ENCODE data around the gene OR2A12. TPM values are rescaled to one million over a fixed set of nuclear protein-coding genes. Genes with fewer than 3 reads are reported as not detected.

The OR2A12 gene
- polyA plus RNA-seq, 1 donor (not counting 4 experiments of a cell fraction or from before 2014, with no cell fraction given) = not detected

GRCh38 chr7:144142187-144142586, 56.1 kb downstream of the OR2A12 start:
- Histone ChIP-seq H3K4me2 (ENCODE audit: control insufficient read depth, extremely low read depth, insufficient read depth, low read depth, low read length) (no peak overlapping the region), H3K27ac (ENCODE audit: control insufficient read depth, insufficient read depth, low read length) (no peak overlapping the region), H3K9me1 (ENCODE audit: control insufficient read depth, extremely low read depth, insufficient read depth, low read length) (no peaks in the 10 kb centered on the region), H3K4me1 (ENCODE audit: control insufficient read depth, extremely low read depth, insufficient read depth, low read length) (no peaks in the 10 kb centered on the region), H3K27me3 (ENCODE audit: control insufficient read depth, extremely low read depth, insufficient read depth, low read length) (no peaks in the 10 kb centered on the region), H3K9ac (ENCODE audit: control insufficient read depth, extremely low read depth, insufficient read depth, low read length) (no peak overlapping the region), H3K4me3 (ENCODE audit: control insufficient read depth in 2 of 3, extremely low read depth in 1 of 3, insufficient read depth in 2 of 3, low read depth in 1 of 3, low read length in 3 of 3) (no peak overlapping the region), H3K36me3 (ENCODE audit: control insufficient read depth in 2 of 2, extremely low read depth in 1 of 2, insufficient read depth in 2 of 2, low read length in 2 of 2) (no peaks in the 10 kb centered on the region), H3K79me2 (ENCODE audit: control insufficient read depth, insufficient read depth, low read length) (no peaks in the 10 kb centered on the region), H2AFZ (ENCODE audit: control insufficient read depth, low read length) (no peak overlapping the region), H3K9me3 (ENCODE audit: control insufficient read depth, low read depth, low read length) (no peaks in the 10 kb centered on the region), H4K20me1 (ENCODE audit: control insufficient read depth, extremely low read depth, insufficient read depth, low read length) (no peaks in the 10 kb centered on the region)
- FAIRE-seq = no peak
- no peak for TF ChIP-seq EZH2 (IDR thresholded peaks at IDR 0.05; ENCODE audit: low read length)
- TF ChIP-seq, protein P1, sequence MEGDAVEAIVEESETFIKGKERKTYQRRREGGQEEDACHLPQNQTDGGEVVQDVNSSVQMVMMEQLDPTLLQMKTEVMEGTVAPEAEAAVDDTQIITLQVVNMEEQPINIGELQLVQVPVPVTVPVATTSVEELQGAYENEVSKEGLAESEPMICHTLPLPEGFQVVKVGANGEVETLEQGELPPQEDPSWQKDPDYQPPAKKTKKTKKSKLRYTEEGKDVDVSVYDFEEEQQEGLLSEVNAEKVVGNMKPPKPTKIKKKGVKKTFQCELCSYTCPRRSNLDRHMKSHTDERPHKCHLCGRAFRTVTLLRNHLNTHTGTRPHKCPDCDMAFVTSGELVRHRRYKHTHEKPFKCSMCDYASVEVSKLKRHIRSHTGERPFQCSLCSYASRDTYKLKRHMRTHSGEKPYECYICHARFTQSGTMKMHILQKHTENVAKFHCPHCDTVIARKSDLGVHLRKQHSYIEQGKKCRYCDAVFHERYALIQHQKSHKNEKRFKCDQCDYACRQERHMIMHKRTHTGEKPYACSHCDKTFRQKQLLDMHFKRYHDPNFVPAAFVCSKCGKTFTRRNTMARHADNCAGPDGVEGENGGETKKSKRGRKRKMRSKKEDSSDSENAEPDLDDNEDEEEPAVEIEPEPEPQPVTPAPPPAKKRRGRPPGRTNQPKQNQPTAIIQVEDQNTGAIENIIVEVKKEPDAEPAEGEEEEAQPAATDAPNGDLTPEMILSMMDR (optimal IDR thresholded peaks at IDR 0.05 in 1 of 3, IDR thresholded peaks at IDR 0.05 in 1 of 3, conservative IDR thresholded peaks at IDR 0.05 in 1 of 3; ENCODE audit: extremely low read depth in 1 of 3, insufficient read depth in 2 of 3, low read length in 3 of 3) = no peak
- no peak for DNase-seq (ENCODE audit: low read depth, low spot score)
- dilution Hi-C loops (cut with MboI; ENCODE audit: extremely low pct_ligation_motif_present, low sequenced_read_pairs) = no loop called here

DNA sequence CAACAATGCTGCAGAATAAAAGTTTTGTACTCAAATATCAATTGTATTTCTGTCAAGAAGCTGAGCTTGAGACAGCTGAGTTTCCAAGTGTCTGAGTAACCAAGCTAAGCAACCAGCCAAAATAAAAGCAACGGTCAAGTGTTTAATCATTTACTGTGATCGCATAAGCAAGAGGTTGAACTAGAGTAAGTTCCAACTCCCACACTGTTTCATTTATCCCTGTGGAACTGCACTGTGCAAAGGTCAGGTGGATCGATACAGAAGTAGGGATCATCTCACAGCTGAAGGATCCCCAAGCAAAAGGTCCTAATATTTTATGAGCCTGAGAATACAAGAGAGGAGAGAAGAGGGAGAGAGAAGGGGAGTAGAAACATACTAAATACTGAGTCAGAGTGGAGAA, 58.3 kb downstream of the OR2A12 start:
- H3K4me3 ChIP-seq (ENCODE audit: control insufficient read depth in 2 of 3, extremely low read depth in 1 of 3, insufficient read depth in 2 of 3, low read depth in 1 of 3, low read length in 3 of 3) = no peak overlapping the region

DNA sequence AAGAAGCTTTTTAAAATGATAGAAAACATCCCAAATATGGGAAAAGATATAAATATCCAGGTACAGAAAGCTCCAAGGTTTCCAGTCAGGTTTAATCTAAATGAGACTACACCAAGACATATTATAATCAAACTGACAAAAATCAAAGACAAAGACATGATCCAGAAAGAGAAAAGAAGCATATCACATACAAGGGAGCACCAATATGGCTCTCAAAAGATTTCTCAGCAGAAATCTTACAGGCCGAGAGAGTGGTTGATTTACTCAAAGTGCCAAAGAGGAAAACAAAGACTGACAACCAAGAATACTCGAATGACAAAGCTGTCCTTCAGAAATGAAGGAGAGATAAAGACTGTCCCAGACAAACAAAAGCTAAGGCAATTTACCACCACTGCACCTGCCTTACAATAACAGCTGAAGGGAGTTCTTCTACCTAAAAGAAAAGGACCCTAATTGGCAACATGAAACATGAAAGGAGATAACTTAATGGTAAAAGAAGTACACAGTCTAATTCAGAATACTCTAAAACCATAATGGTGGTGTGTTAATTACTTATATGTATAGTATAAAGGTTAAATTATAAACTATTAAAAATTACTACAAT, 62.2 kb downstream of the OR2A12 start:
- Histone ChIP-seq H3K4me1 (ENCODE audit: control insufficient read depth, extremely low read depth, insufficient read depth, low read length) (no peaks in the 10 kb centered on the region), H3K79me2 (ENCODE audit: control insufficient read depth, insufficient read depth, low read length) (no peaks in the 10 kb centered on the region), H3K27me3 (ENCODE audit: control insufficient read depth, extremely low read depth, insufficient read depth, low read length) (no peaks in the 10 kb centered on the region), H3K9me1 (ENCODE audit: control insufficient read depth, extremely low read depth, insufficient read depth, low read length) (no peaks in the 10 kb centered on the region), H3K36me3 (ENCODE audit: control insufficient read depth in 2 of 2, extremely low read depth in 1 of 2, insufficient read depth in 2 of 2, low read length in 2 of 2) (no peaks in the 10 kb centered on the region), H3K9me3 (ENCODE audit: control insufficient read depth, low read depth, low read length) (peaks cover 2% of the 10 kb centered on the region), H2AFZ (ENCODE audit: control insufficient read depth, low read length) (no peak overlapping the region), H3K27ac (ENCODE audit: control insufficient read depth, insufficient read depth, low read length) (no peak overlapping the region), H3K4me2 (ENCODE audit: control insufficient read depth, extremely low read depth, insufficient read depth, low read depth, low read length) (no peak overlapping the region), H3K4me3 (ENCODE audit: control insufficient read depth in 2 of 3, extremely low read depth in 1 of 3, insufficient read depth in 2 of 3, low read depth in 1 of 3, low read length in 3 of 3) (no peak overlapping the region), H3K9ac (ENCODE audit: control insufficient read depth, extremely low read depth, insufficient read depth, low read length) (no peak overlapping the region), H4K20me1 (ENCODE audit: control insufficient read depth, extremely low read depth, insufficient read depth, low read length) (no peaks in the 10 kb centered on the region)
- TF ChIP-seq EZH2 (IDR thresholded peaks at IDR 0.05; ENCODE audit: low read length) = no peak
- TF ChIP-seq, protein P1 (optimal IDR thresholded peaks at IDR 0.05 in 1 of 3, IDR thresholded peaks at IDR 0.05 in 1 of 3, conservative IDR thresholded peaks at IDR 0.05 in 1 of 3; ENCODE audit: extremely low read depth in 1 of 3, insufficient read depth in 2 of 3, low read length in 3 of 3) = no peak
- dilution Hi-C loops (cut with MboI; ENCODE audit: extremely low pct_ligation_motif_present, low sequenced_read_pairs) = no loop called here
- FAIRE-seq = no peak
- no peak for DNase-seq (ENCODE audit: low read depth, low spot score)

More for the DNA sequence above, 58.3 kb downstream of the OR2A12 start:
- Histone ChIP-seq H3K27me3 (ENCODE audit: control insufficient read depth, extremely low read depth, insufficient read depth, low read length) (no peaks in the 10 kb centered on the region), H3K4me1 (ENCODE audit: control insufficient read depth, extremely low read depth, insufficient read depth, low read length) (no peaks in the 10 kb centered on the region), H4K20me1 (ENCODE audit: control insufficient read depth, extremely low read depth, insufficient read depth, low read length) (no peaks in the 10 kb centered on the region), H3K36me3 (ENCODE audit: control insufficient read depth in 2 of 2, extremely low read depth in 1 of 2, insufficient read depth in 2 of 2, low read length in 2 of 2) (no peaks in the 10 kb centered on the region), H3K9me3 (ENCODE audit: control insufficient read depth, low read depth, low read length) (peaks cover 2% of the 10 kb centered on the region), H3K9me1 (ENCODE audit: control insufficient read depth, extremely low read depth, insufficient read depth, low read length) (no peaks in the 10 kb centered on the region), H2AFZ (ENCODE audit: control insufficient read depth, low read length) (no peak overlapping the region), H3K4me2 (ENCODE audit: control insufficient read depth, extremely low read depth, insufficient read depth, low read depth, low read length) (no peak overlapping the region), H3K27ac (ENCODE audit: control insufficient read depth, insufficient read depth, low read length) (no peak overlapping the region), H3K9ac (ENCODE audit: control insufficient read depth, extremely low read depth, insufficient read depth, low read length) (no peak overlapping the region), H3K79me2 (ENCODE audit: control insufficient read depth, insufficient read depth, low read length) (no peaks in the 10 kb centered on the region)
- FAIRE-seq = no peak
- no peak for TF ChIP-seq EZH2 (IDR thresholded peaks at IDR 0.05; ENCODE audit: low read length)
- dilution Hi-C loops (cut with MboI; ENCODE audit: extremely low pct_ligation_motif_present, low sequenced_read_pairs) = no loop called here
- no peak for DNase-seq (ENCODE audit: low read depth, low spot score)

Data from keratinocyte (primary cell).